ENCODE measurements around the gene SLC24A3. TPM values are rescaled to one million over a fixed set of nuclear protein-coding genes. Genes with fewer than 3 reads are reported as not detected.

Gene SLC24A3
- total and polyA plus RNA-seq, 2 experiments from 2014 or later: 0.48 to 1.7 TPM

- DNase-seq (ENCODE audit: low spot score): no peak
- H2AFZ ChIP-seq: no peak overlapping the region
- H4K20me1 ChIP-seq (ENCODE audit: insufficient read depth, poor library complexity, severe bottlenecking): no peaks in the 10 kb centered on the region
- H3K4me1 ChIP-seq (ENCODE audit: insufficient read depth): no peaks in the 10 kb centered on the region
- H3K4me3 ChIP-seq: no peak overlapping the region
- H3K36me3 ChIP-seq (replicated peaks; ENCODE audit: insufficient read depth, low read depth): no peaks in the 10 kb centered on the region
- TF ChIP-seq EZH2 (IDR thresholded peaks at IDR 0.05; ENCODE audit: borderline replicate concordance) (no peak), CTCF (IDR thresholded peaks at IDR 0.05; ENCODE audit: poor library complexity) (no peak), EZH2phosphoT487 (IDR thresholded peaks at IDR 0.05; ENCODE audit: low read depth, severe bottlenecking, unreplicated experiment) (no peak)
- peaks cover 36% of the 10 kb centered on the region for H3K27me3 ChIP-seq
- no peaks in the 10 kb centered on the region for H3K79me2 ChIP-seq
- no peak overlapping the region for H3K4me2 ChIP-seq
- no peak overlapping the region for H3K27ac ChIP-seq
- no peaks in the 10 kb centered on the region for H3K9me2 ChIP-seq (replicated peaks; ENCODE audit: insufficient read depth)
- WGBS (ENCODE audit: low lambda C conversion rate, missing lambda C conversion rate): 83% methylated on average over 2 of the region's 2 CpGs
- H3K9me3 ChIP-seq (ENCODE audit: low read depth): no peaks in the 10 kb centered on the region
These were observed 6.0 kb downstream of the SLC24A3 start for GRCh38 chr20:19218411-19218810.

- 74% methylated on average over 2 of the region's 2 CpGs for WGBS (ENCODE audit: low lambda C conversion rate, missing lambda C conversion rate)
- DNase-seq (ENCODE audit: low spot score): no peak
- no peaks in the 10 kb centered on the region for H3K79me2 ChIP-seq
- no peaks in the 10 kb centered on the region for H4K20me1 ChIP-seq (ENCODE audit: insufficient read depth, poor library complexity, severe bottlenecking)
- H3K4me2 ChIP-seq: no peak overlapping the region
- no peak overlapping the region for H3K27ac ChIP-seq
- H3K4me3 ChIP-seq: no peak overlapping the region
- TF ChIP-seq CTCF (IDR thresholded peaks at IDR 0.05; ENCODE audit: poor library complexity): no peak
- no peak for TF ChIP-seq EZH2 (IDR thresholded peaks at IDR 0.05; ENCODE audit: borderline replicate concordance)
- TF ChIP-seq EZH2phosphoT487 (IDR thresholded peaks at IDR 0.05; ENCODE audit: low read depth, severe bottlenecking, unreplicated experiment): no peak
- H3K9me3 ChIP-seq (ENCODE audit: low read depth): peaks cover 4% of the 10 kb centered on the region
- no peaks in the 10 kb centered on the region for H3K27me3 ChIP-seq
- no peak overlapping the region for H2AFZ ChIP-seq
- no peaks in the 10 kb centered on the region for H3K4me1 ChIP-seq (ENCODE audit: insufficient read depth)
- H3K9me2 ChIP-seq (replicated peaks; ENCODE audit: insufficient read depth): no peaks in the 10 kb centered on the region
- H3K36me3 ChIP-seq (replicated peaks; ENCODE audit: insufficient read depth, low read depth): no peaks in the 10 kb centered on the region
These were observed 10.1 kb downstream of the SLC24A3 start for GRCh38 chr20:19222520-19223040.

DNA sequence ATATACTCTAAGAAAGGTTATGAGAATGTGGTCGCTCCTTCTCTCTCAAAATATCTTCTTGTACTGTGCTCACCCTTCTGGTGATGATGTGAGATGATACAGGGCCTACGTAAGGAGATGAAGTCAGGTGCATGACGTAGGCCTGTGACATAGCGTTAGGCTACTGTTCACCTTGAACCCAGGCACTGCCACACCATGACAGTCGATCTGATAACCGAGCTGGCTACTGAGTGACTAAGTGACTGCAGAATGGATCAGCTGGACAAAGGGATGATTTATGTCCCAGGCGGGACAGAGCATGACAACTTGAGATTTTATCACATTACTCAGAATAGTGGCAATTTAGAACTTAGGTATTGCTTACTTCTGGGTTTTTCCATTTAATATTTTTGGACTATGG lies 11.2 kb downstream of the SLC24A3 start:
- Histone ChIP-seq H3K9me3 (ENCODE audit: low read depth) (peaks cover 4% of the 10 kb centered on the region), H3K27me3 (no peaks in the 10 kb centered on the region), H3K36me3 (replicated peaks; ENCODE audit: insufficient read depth, low read depth) (no peaks in the 10 kb centered on the region), H3K4me3 (no peak overlapping the region), H3K9me2 (replicated peaks; ENCODE audit: insufficient read depth) (no peaks in the 10 kb centered on the region), H4K20me1 (ENCODE audit: insufficient read depth, poor library complexity, severe bottlenecking) (no peaks in the 10 kb centered on the region), H3K4me1 (ENCODE audit: insufficient read depth) (no peaks in the 10 kb centered on the region), H2AFZ (no peak overlapping the region), H3K27ac (no peak overlapping the region), H3K4me2 (no peak overlapping the region), H3K79me2 (no peaks in the 10 kb centered on the region)
- DNase-seq (ENCODE audit: low spot score): no peak
- TF ChIP-seq EZH2phosphoT487 (IDR thresholded peaks at IDR 0.05; ENCODE audit: low read depth, severe bottlenecking, unreplicated experiment): no peak
- no peak for TF ChIP-seq CTCF (IDR thresholded peaks at IDR 0.05; ENCODE audit: poor library complexity)
- TF ChIP-seq EZH2 (IDR thresholded peaks at IDR 0.05; ENCODE audit: borderline replicate concordance): no peak
- WGBS (ENCODE audit: low lambda C conversion rate, missing lambda C conversion rate): 76% methylated on average over 7 of the region's 7 CpGs
